Measurements from ENCODE around the gene MOCOS. TPM values are rescaled to one million over a fixed set of nuclear protein-coding genes. Genes with fewer than 3 reads are reported as not detected.

Gene MOCOS
- total RNA-seq, 1 donor from 2014 or later: 15.3 TPM

DNA sequence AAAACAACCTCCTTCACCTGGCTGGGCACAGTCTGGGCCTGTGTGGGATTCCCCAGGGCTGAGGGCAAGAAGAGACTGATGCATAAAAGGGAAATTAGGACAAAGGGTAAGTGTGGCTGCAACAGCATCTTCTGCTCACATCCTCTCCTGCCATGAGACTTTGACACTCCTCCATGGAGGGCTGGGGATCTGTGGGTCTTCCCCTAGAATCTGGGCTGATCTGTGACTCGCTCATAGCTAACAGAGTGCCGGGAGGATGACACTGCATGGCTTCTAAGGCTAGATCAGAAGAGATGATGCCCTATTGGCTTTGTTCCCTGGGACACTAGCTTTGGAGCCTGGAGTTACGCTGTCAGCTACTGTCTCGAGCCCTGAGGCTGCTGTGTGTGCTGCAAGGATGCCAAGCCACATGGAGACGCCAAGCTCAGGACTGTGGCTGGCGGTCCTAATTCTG lies 24.3 kb downstream of the MOCOS start:
- DNase-seq (ENCODE audit: low read depth): no peak
- H3K27me3 ChIP-seq (ENCODE audit: control insufficient read depth, insufficient read depth, low read length): no peaks in the 10 kb centered on the region
- TF ChIP-seq, protein P1, sequence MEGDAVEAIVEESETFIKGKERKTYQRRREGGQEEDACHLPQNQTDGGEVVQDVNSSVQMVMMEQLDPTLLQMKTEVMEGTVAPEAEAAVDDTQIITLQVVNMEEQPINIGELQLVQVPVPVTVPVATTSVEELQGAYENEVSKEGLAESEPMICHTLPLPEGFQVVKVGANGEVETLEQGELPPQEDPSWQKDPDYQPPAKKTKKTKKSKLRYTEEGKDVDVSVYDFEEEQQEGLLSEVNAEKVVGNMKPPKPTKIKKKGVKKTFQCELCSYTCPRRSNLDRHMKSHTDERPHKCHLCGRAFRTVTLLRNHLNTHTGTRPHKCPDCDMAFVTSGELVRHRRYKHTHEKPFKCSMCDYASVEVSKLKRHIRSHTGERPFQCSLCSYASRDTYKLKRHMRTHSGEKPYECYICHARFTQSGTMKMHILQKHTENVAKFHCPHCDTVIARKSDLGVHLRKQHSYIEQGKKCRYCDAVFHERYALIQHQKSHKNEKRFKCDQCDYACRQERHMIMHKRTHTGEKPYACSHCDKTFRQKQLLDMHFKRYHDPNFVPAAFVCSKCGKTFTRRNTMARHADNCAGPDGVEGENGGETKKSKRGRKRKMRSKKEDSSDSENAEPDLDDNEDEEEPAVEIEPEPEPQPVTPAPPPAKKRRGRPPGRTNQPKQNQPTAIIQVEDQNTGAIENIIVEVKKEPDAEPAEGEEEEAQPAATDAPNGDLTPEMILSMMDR (IDR thresholded peaks at IDR 0.05; ENCODE audit: insufficient read depth, low read length, poor library complexity, severe bottlenecking): no peak

DNA sequence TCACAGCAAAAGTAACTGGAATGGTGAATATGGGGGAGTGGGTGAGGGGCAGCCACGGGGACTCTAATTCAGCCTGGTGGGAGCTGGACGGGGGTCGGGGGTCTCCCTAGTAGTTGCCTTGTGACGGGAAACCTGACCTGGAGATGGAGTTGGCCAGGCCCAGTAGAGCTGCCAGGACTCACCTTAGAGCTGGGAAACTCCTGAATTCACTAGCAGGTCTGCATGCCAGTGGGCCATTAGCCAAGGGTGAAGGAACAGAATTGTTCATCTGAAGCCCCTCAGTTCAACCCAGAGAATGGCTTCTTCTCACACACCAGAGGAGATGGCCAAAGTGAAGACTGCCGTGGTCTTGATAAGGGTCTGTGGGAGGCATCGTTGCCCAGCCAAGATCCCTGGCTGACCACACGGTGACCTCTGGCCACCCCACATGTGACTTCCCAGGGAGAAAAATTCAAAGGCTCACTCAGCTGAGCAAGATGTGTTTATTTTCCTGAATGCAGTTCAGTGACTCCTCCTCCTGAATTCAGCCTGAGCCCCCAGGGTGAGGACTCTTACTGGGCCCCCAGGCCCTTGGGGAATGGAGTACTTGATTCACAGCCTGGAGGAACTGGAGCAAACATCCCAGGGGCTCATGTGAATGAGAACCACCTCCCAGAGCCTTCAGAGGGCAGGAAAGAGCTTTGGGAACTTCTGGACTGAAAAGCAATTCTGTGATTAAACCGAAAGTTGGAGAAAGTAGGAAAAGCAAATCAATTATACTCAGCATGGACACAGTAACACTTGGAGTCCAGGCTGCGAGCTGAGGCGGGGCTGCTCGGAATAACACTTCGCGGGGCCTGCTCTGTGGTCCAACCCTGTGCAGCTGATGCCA lies 25.2 kb downstream of the MOCOS start:
- no peaks in the 10 kb centered on the region for H3K36me3 ChIP-seq (ENCODE audit: control insufficient read depth, insufficient read depth, low read length)
- TF ChIP-seq, protein P1 (IDR thresholded peaks at IDR 0.05; ENCODE audit: insufficient read depth, low read length, poor library complexity, severe bottlenecking): no peak
- no peak overlapping the region for H3K4me3 ChIP-seq (ENCODE audit: low read depth, low read length)
- H3K27me3 ChIP-seq (ENCODE audit: control insufficient read depth, insufficient read depth, low read length): no peaks in the 10 kb centered on the region
- DNase-seq (ENCODE audit: low read depth): no peak

More for the DNA sequence above, 24.3 kb downstream of the MOCOS start:
- Histone ChIP-seq H3K36me3 (ENCODE audit: control insufficient read depth, insufficient read depth, low read length) (no peaks in the 10 kb centered on the region), H3K4me3 (ENCODE audit: low read depth, low read length) (no peak overlapping the region)

DNA sequence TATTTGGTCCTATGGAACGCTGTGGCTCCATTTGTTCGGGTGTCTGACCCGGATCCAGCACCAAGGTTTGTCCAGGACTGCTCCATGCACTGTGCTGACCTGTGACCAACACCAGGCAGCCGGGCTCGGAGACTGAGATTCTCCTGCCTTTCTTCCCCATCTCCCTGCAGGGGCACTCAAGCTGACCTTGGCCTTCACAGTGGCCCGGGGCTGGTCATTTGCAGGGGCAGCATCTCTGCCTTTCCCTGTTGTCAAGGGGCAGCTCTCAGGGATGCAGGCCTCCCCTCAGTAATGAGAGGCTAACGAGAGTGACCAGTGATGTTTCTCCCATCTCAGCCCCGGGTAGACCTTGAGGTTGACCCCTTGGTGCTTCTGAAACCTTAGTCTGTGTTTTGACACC lies 27.5 kb downstream of the MOCOS start:
- Histone ChIP-seq H3K36me3 (ENCODE audit: control insufficient read depth, insufficient read depth, low read length) (no peaks in the 10 kb centered on the region), H3K27me3 (ENCODE audit: control insufficient read depth, insufficient read depth, low read length) (no peaks in the 10 kb centered on the region), H3K4me3 (ENCODE audit: low read depth, low read length) (no peak overlapping the region)
- no peak for DNase-seq (ENCODE audit: low read depth)
- TF ChIP-seq, protein P1 (IDR thresholded peaks at IDR 0.05; ENCODE audit: insufficient read depth, low read length, poor library complexity, severe bottlenecking): no peak

DNA sequence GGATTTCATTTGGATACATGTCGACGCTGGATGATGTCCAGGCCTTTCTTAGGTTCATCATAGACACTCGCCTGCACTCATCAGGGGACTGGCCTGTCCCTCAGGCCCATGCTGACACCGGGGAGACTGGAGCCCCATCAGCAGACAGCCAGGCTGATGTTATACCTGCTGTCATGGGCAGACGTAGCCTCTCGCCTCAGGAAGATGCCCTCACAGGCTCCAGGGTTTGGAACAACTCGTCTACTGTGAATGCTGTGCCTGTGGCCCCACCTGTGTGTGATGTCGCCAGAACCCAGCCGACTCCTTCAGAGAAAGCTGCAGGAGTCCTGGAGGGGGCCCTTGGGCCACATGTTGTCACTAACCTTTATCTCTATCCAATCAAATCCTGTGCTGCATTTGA lies 28.3 kb downstream of the MOCOS start:
- TF ChIP-seq, protein P1 (IDR thresholded peaks at IDR 0.05; ENCODE audit: insufficient read depth, low read length, poor library complexity, severe bottlenecking): no peak
- Histone ChIP-seq H3K27me3 (ENCODE audit: control insufficient read depth, insufficient read depth, low read length) (no peaks in the 10 kb centered on the region), H3K4me3 (ENCODE audit: low read depth, low read length) (no peak overlapping the region), H3K36me3 (ENCODE audit: control insufficient read depth, insufficient read depth, low read length) (no peaks in the 10 kb centered on the region)
- DNase-seq (ENCODE audit: low read depth): no peak

DNA sequence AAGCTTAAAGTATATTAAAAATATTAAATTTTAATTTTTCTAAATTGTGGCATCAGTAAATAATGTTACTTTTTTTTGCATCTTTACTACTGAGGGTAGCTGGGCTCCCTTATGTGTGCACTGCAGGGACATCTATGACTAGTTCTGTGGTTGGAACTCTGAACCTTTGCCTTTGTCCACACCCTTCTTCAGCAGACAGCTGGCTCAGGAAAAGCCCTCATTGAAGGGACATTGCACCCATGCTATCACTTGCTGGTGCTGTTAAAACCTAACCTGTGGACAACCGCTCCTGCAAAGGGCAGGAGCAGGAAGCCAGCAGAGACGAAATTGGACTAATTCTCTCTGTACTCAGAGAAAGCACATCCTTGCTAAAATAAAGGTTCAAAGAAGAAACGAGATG lies 30.1 kb downstream of the MOCOS start:
- Histone ChIP-seq H3K27me3 (ENCODE audit: control insufficient read depth, insufficient read depth, low read length) (no peaks in the 10 kb centered on the region), H3K36me3 (ENCODE audit: control insufficient read depth, insufficient read depth, low read length) (no peaks in the 10 kb centered on the region), H3K4me3 (ENCODE audit: low read depth, low read length) (no peak overlapping the region)
- no peak for DNase-seq (ENCODE audit: low read depth)
- TF ChIP-seq, protein P1 (IDR thresholded peaks at IDR 0.05; ENCODE audit: insufficient read depth, low read length, poor library complexity, severe bottlenecking): no peak
